HEK293 (cell line): ENCODE results near the gene PPARA.

Experiments
- TRIM28 ChIP-seq: IDR thresholded peaks from 2 replicates; pipeline ENCODE4 v1.6.1; 2011; ENCODE audit warnings: low read length, control low read depth, borderline replicate concordance
- YY1 ChIP-seq: fragments of 450-650 bp; formaldehyde crosslinking; IDR thresholded peaks from 2 replicates; pipeline ENCODE4 v1.5.1; 2018; ENCODE audit warnings: missing biosample characterization, missing genetic modification characterization
- TF ChIP-seq, protein P1 (sequence below): fragments of 450-650 bp; formaldehyde crosslinking; IDR thresholded peaks from 2 replicates; pipeline ENCODE4 v1.5.1; 2016; ENCODE audit warnings: missing biosample characterization, missing genetic modification characterization

DNA sequence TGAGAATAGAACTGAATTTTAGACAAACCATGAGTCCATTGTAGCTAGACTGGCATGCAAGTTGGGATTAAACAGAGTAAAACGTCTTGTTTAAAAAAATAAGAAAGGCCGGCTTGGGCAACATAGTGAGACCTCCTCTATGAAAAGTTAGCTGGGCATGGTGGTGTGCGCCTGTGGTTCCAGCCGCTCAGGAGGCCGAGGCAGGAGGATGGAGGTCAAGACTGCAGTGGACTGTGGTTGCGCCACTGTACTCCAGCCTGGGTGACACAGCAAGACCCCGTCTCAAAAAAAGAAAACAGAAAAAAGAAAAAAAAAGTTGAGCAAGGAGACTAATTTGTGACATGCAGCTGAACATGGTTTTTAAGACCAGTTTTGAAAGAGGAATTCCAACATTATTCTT is 76.3 kb downstream of the PPARA start:
- TF ChIP-seq, protein P1, sequence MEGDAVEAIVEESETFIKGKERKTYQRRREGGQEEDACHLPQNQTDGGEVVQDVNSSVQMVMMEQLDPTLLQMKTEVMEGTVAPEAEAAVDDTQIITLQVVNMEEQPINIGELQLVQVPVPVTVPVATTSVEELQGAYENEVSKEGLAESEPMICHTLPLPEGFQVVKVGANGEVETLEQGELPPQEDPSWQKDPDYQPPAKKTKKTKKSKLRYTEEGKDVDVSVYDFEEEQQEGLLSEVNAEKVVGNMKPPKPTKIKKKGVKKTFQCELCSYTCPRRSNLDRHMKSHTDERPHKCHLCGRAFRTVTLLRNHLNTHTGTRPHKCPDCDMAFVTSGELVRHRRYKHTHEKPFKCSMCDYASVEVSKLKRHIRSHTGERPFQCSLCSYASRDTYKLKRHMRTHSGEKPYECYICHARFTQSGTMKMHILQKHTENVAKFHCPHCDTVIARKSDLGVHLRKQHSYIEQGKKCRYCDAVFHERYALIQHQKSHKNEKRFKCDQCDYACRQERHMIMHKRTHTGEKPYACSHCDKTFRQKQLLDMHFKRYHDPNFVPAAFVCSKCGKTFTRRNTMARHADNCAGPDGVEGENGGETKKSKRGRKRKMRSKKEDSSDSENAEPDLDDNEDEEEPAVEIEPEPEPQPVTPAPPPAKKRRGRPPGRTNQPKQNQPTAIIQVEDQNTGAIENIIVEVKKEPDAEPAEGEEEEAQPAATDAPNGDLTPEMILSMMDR (tag by site-specific recombination), result no peak
- TF ChIP-seq YY1 (tag by site-specific recombination) (no peak), TRIM28 (no peak)
